Esophagus mucosa (tissue), 1 donor: ENCODE data around the gene MEP1B. TPM values are rescaled to one million over a fixed set of nuclear protein-coding genes. Genes with fewer than 3 reads are reported as not detected.

Source experiments
- ATAC-seq: fragments of 200-7000 bp; cut with Tn5 transposase; one replicate; pipeline ENCODE4 v1.9.1; 2020
- total RNA-seq: library from RNA; stranded (reverse); gene quantifications from one replicate; pipeline ENCODE4 v1.2.4, GENCODE V29; 2023
- donor health status: DM: yes; HTN: yes; CAD: no.

MEP1B gene
- total RNA-seq, 1 donor from 2014 or later = not detected

DNA sequence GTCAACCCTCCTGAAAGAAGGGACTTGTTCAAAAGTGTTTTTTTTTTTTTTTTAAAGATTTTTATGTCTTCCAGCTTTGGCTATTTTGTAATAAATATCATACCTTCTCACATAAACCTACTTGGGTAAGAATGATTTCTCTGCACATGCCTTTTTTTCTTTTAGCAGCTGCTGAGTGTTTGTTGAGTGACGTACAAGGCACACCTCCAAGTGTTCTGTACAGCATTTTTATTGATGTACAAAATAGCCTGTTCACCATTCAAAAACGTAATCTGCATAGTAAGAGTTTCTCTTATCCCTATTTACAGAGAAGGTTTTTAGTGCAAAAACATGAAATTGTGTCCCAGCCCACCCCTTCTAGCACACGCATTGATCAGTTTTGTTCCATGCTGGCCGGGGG, 77.6 kb downstream of the MEP1B start:
- no peak for ATAC-seq

Other genes starting within 250 kb of the MEP1B start
- gene TRAPPC8, start 246.9 kb upstream of the MEP1B start, total RNA-seq = 30.5 TPM
- gene RNF125, start 171.2 kb upstream of the MEP1B start, total RNA-seq = 1.8 TPM
- 19.5 TPM for gene RNF138, start 98.2 kb upstream of the MEP1B start, total RNA-seq